ENCODE measurements around the gene SDCCAG8. TPM values are rescaled to one million over a fixed set of nuclear protein-coding genes. Genes with fewer than 3 reads are reported as not detected.

The SDCCAG8 gene
- total and polyA plus RNA-seq, 2 experiments from 2014 or later: 28.3 to 39.3 TPM

DNA sequence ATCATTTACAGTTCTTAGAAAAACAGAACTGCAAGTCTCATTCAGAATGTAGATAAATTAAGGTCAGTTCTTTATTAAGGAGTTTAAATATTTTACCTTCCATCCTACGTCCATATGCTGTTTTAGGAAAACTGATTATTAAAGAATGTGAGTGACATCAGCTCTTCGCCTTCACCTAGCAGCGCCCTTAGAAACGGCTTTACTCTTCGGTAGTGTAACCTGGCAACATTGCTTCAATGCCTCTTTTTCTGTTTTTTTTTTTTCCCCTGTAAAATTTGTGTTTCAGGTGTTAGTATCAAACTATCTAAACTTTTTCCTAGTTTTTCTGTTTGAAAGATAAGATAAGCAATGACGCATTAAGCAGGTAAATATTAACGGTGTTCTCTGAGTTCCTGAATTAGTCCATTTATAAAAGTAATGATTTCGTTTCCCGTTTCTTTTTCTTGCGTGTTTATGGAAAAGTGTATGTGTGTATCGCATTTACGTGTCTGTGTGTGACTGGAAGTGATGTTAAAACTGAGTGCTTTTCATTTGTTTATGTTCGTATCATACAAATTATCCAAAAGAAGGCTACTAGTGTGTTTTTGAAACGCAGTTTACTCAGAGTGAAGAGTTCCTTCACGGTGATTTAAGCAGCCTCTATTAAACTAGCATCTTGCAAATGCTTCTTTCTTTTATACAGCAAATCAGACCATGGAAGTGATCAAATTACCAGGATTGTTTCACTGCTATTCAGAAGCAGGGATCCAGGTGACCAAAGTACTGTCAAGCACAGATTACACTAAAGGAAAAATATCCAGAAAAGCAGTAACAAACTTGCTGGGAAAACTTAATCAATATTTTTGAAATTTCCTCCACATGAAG, 139.0 kb downstream of the SDCCAG8 start:
- Histone ChIP-seq H3K9me3 (ENCODE audit: low read depth) (no peaks in the 10 kb centered on the region), H4K20me1 (ENCODE audit: insufficient read depth, poor library complexity, severe bottlenecking) (no peaks in the 10 kb centered on the region), H3K36me3 (replicated peaks; ENCODE audit: insufficient read depth, low read depth) (no peaks in the 10 kb centered on the region), H3K27ac (peak overlapping the region; percentile 4), H2AFZ (no peak overlapping the region), H3K79me2 (no peaks in the 10 kb centered on the region), H3K9me2 (replicated peaks; ENCODE audit: insufficient read depth) (no peaks in the 10 kb centered on the region), H3K27me3 (no peaks in the 10 kb centered on the region), H3K4me2 (no peak overlapping the region), H3K4me3 (no peak overlapping the region), H3K4me1 (ENCODE audit: insufficient read depth) (no peaks in the 10 kb centered on the region)
- TF ChIP-seq EZH2phosphoT487 (IDR thresholded peaks at IDR 0.05; ENCODE audit: low read depth, severe bottlenecking, unreplicated experiment) (no peak), EZH2 (IDR thresholded peaks at IDR 0.05; ENCODE audit: borderline replicate concordance) (no peak)
- TF ChIP-seq, protein P1, sequence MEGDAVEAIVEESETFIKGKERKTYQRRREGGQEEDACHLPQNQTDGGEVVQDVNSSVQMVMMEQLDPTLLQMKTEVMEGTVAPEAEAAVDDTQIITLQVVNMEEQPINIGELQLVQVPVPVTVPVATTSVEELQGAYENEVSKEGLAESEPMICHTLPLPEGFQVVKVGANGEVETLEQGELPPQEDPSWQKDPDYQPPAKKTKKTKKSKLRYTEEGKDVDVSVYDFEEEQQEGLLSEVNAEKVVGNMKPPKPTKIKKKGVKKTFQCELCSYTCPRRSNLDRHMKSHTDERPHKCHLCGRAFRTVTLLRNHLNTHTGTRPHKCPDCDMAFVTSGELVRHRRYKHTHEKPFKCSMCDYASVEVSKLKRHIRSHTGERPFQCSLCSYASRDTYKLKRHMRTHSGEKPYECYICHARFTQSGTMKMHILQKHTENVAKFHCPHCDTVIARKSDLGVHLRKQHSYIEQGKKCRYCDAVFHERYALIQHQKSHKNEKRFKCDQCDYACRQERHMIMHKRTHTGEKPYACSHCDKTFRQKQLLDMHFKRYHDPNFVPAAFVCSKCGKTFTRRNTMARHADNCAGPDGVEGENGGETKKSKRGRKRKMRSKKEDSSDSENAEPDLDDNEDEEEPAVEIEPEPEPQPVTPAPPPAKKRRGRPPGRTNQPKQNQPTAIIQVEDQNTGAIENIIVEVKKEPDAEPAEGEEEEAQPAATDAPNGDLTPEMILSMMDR (IDR thresholded peaks at IDR 0.05; ENCODE audit: poor library complexity): no peak
- 64% methylated on average over 15 of the region's 15 CpGs for WGBS (ENCODE audit: low lambda C conversion rate, missing lambda C conversion rate)
- DNase-seq (ENCODE audit: low spot score): no peak

DNA sequence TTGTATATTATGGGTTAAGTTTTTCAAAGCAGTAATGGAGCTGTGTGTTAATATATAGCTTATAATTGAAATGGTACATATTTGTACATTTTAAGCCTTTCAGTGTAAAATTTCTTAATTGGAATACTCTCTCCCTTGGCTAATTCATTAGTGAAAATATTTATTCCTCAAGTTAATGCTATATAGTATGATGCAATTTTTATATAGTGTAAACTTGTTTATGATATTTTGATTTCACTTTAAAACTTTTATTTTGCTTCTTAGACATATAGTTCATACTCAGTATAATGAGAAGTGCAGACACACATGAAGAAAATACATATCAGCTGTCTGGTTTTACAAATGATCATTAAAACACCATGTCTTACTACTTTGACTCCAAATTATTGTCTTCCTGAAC, 140.6 kb downstream of the SDCCAG8 start:
- Histone ChIP-seq H3K27ac (no peak overlapping the region), H3K4me2 (no peak overlapping the region)

DNA sequence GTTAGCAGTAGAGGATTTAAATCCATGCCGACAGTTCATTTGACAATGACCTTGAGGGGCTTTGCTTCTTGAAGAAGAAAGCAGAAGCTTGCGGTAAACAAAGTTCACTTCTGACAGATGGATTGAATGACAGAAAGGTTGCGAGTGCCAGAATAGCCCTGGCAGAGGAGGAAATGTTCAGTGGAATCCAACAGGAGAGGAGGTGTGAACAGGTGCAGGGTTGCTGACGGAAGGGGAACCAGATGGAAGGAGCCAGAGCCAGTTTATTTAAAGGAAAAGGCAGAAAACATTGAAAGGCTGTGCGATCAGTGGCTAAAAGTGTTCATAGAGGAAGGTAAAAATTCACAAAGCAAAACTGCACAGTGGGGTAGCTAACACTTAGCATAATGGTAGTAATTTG, 141.0 kb downstream of the SDCCAG8 start:
- Histone ChIP-seq H3K27ac (no peak overlapping the region), H2AFZ (no peak overlapping the region), H4K20me1 (ENCODE audit: insufficient read depth, poor library complexity, severe bottlenecking) (no peaks in the 10 kb centered on the region), H3K9me2 (replicated peaks; ENCODE audit: insufficient read depth) (no peaks in the 10 kb centered on the region), H3K4me3 (no peak overlapping the region), H3K27me3 (no peaks in the 10 kb centered on the region), H3K9me3 (ENCODE audit: low read depth) (no peaks in the 10 kb centered on the region), H3K4me1 (ENCODE audit: insufficient read depth) (no peaks in the 10 kb centered on the region), H3K4me2 (no peak overlapping the region), H3K79me2 (no peaks in the 10 kb centered on the region), H3K36me3 (replicated peaks; ENCODE audit: insufficient read depth, low read depth) (no peaks in the 10 kb centered on the region)
- DNase-seq (ENCODE audit: low spot score): no peak
- no peak for TF ChIP-seq EZH2phosphoT487 (IDR thresholded peaks at IDR 0.05; ENCODE audit: low read depth, severe bottlenecking, unreplicated experiment)
- TF ChIP-seq, protein P1 (IDR thresholded peaks at IDR 0.05; ENCODE audit: poor library complexity): no peak
- 92% methylated on average over 5 of the region's 5 CpGs for WGBS (ENCODE audit: low lambda C conversion rate, missing lambda C conversion rate)

More for the DNA sequence above, 140.6 kb downstream of the SDCCAG8 start:
- Histone ChIP-seq H3K79me2 (no peaks in the 10 kb centered on the region), H3K9me3 (ENCODE audit: low read depth) (no peaks in the 10 kb centered on the region), H3K4me1 (ENCODE audit: insufficient read depth) (no peaks in the 10 kb centered on the region), H3K27me3 (no peaks in the 10 kb centered on the region), H4K20me1 (ENCODE audit: insufficient read depth, poor library complexity, severe bottlenecking) (no peaks in the 10 kb centered on the region), H3K36me3 (replicated peaks; ENCODE audit: insufficient read depth, low read depth) (no peaks in the 10 kb centered on the region), H2AFZ (no peak overlapping the region), H3K9me2 (replicated peaks; ENCODE audit: insufficient read depth) (no peaks in the 10 kb centered on the region), H3K4me3 (no peak overlapping the region)
- no peak for TF ChIP-seq EZH2phosphoT487 (IDR thresholded peaks at IDR 0.05; ENCODE audit: low read depth, severe bottlenecking, unreplicated experiment)
- TF ChIP-seq, protein P1 (IDR thresholded peaks at IDR 0.05; ENCODE audit: poor library complexity): no peak
- TF ChIP-seq EZH2 (IDR thresholded peaks at IDR 0.05; ENCODE audit: borderline replicate concordance): no peak
- no peak for DNase-seq (ENCODE audit: low spot score)
